Hepatocyte (in vitro differentiated cells): Measurements from ENCODE around the gene LDLRAD3.

Experiments
- EZH2 ChIP-seq: fragments of 200-600 bp; sonication (generic); IDR thresholded peaks from 2 replicates; pipeline ENCODE4 v1.6.1; 2016; ENCODE audit warnings: antibody characterized with exemption, mild to moderate bottlenecking, borderline replicate concordance
- TF ChIP-seq, protein P1 (sequence below): fragments of 200-600 bp; sonication (generic); IDR thresholded peaks from 2 replicates; pipeline ENCODE4 v1.5.1; 2016; ENCODE audit warnings: antibody characterized with exemption, mild to moderate bottlenecking; ENCODE audit not compliant: poor library complexity

DNA sequence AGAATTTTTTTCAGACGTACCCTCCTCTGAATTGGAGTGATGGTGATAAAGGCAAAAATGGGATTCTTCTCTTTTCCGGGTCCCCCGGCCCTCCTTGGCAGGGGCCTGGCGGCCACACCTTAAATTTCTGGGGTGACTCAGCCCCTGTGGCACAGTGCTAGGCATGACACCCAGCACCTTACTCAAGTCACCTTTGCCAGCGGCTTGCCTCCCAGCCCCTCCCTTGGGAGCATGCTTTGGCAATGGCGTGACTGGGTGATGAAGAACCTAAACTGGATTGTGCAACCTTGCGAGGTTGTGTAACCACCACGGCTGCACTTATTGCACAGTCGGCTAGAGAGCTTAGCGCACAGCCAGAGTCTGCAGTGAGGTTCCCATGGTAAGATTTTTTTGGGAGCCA, 16.2 kb upstream of the LDLRAD3 start:
- TF ChIP-seq, protein P1, sequence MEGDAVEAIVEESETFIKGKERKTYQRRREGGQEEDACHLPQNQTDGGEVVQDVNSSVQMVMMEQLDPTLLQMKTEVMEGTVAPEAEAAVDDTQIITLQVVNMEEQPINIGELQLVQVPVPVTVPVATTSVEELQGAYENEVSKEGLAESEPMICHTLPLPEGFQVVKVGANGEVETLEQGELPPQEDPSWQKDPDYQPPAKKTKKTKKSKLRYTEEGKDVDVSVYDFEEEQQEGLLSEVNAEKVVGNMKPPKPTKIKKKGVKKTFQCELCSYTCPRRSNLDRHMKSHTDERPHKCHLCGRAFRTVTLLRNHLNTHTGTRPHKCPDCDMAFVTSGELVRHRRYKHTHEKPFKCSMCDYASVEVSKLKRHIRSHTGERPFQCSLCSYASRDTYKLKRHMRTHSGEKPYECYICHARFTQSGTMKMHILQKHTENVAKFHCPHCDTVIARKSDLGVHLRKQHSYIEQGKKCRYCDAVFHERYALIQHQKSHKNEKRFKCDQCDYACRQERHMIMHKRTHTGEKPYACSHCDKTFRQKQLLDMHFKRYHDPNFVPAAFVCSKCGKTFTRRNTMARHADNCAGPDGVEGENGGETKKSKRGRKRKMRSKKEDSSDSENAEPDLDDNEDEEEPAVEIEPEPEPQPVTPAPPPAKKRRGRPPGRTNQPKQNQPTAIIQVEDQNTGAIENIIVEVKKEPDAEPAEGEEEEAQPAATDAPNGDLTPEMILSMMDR = no peak
- no peak for TF ChIP-seq EZH2
